SK-N-SH treated with all-trans-retinoic acid at 6 μM for 48 hours (cell line): ENCODE results near the gene PDGFRB.

Source experiments
- ATAC-seq: fragments of 200-7000 bp; cut with Tn5 transposase; 3 replicates; pipeline ENCODE4 v1.9.1; 2020; ENCODE audit warnings: mild to moderate bottlenecking, moderate library complexity
- BACH2 ChIP-seq: fragments of 250-450 bp; sonication (Bioruptor Pico); IDR thresholded peaks from 2 replicates; pipeline ENCODE4 v1.9.0; 2021; ENCODE audit warnings: mild to moderate bottlenecking, borderline replicate concordance
- CSDC2 ChIP-seq: fragments of 250-450 bp; sonication (Bioruptor Pico); IDR thresholded peaks from 2 replicates; pipeline ENCODE4 v1.5.0; 2020; ENCODE audit warnings: mild to moderate bottlenecking, moderate library complexity
- ESRRG ChIP-seq: fragments of 250-450 bp; sonication (Bioruptor Pico); IDR thresholded peaks from 2 replicates; pipeline ENCODE4 v1.6.1; 2021; ENCODE audit warnings: mild to moderate bottlenecking
- GLIS3 ChIP-seq: fragments of 250-450 bp; sonication (Bioruptor Pico); IDR thresholded peaks from 2 replicates; pipeline ENCODE4 v1.5.0; 2020; ENCODE audit warnings: mild to moderate bottlenecking, moderate library complexity
- ISL1 ChIP-seq: fragments of 250-450 bp; sonication (Bioruptor Pico); IDR thresholded peaks from 2 replicates; pipeline ENCODE4 v2.1.2; 2022; ENCODE audit warnings: mild to moderate bottlenecking, moderate library complexity
- OSR1 ChIP-seq: fragments of 250-450 bp; sonication (Bioruptor Pico); IDR thresholded peaks from 2 replicates; pipeline ENCODE4 v1.8.0; 2022; ENCODE audit warnings: moderate library complexity, mild to moderate bottlenecking, inconsistent platforms
- PATZ1 ChIP-seq: fragments of 250-450 bp; sonication (Bioruptor Pico); IDR thresholded peaks from 2 replicates; pipeline ENCODE4 v1.8.0; 2020; ENCODE audit warnings: mild to moderate bottlenecking, moderate library complexity, borderline replicate concordance
- PPARA ChIP-seq: fragments of 250-450 bp; sonication (Bioruptor Pico); IDR thresholded peaks from 2 replicates; pipeline ENCODE4 v1.5.0; 2020; ENCODE audit warnings: mild to moderate bottlenecking, borderline replicate concordance
- RARB ChIP-seq: fragments of 250-450 bp; sonication (Bioruptor Pico); IDR thresholded peaks from 2 replicates; pipeline ENCODE4 v1.8.0; 2021; ENCODE audit warnings: mild to moderate bottlenecking, moderate library complexity
- SNAI2 ChIP-seq: fragments of 250-450 bp; sonication (Bioruptor Pico); IDR thresholded peaks from 2 replicates; pipeline ENCODE4 v1.5.0; 2020; ENCODE audit warnings: mild to moderate bottlenecking, moderate library complexity
- TCF4 ChIP-seq: fragments of 250-450 bp; sonication (Bioruptor Pico); IDR thresholded peaks from 2 replicates; pipeline ENCODE4 v1.8.0; 2021; ENCODE audit warnings: mild to moderate bottlenecking, moderate library complexity, borderline replicate concordance
- TOX ChIP-seq: fragments of 250-450 bp; sonication (Bioruptor Pico); IDR thresholded peaks from 2 replicates; pipeline ENCODE4 v1.8.0; 2021; ENCODE audit warnings: mild to moderate bottlenecking, moderate library complexity, borderline replicate concordance
- TSHZ2 ChIP-seq: fragments of 250-450 bp; sonication (Bioruptor Pico); IDR thresholded peaks from 2 replicates; pipeline ENCODE4 v1.5.0; 2020; ENCODE audit warnings: mild to moderate bottlenecking, moderate library complexity
- ZC3H10 ChIP-seq: fragments of 250-450 bp; sonication (Bioruptor Pico); IDR thresholded peaks from 2 replicates; pipeline ENCODE4 v1.5.1; 2021; ENCODE audit warnings: mild to moderate bottlenecking, moderate library complexity
- ZFP3 ChIP-seq: fragments of 250-450 bp; sonication (Bioruptor Pico); IDR thresholded peaks from 2 replicates; pipeline ENCODE4 v1.5.0; 2020; ENCODE audit warnings: mild to moderate bottlenecking, moderate library complexity
- ZFP30 ChIP-seq: fragments of 450-650 bp; formaldehyde crosslinking; IDR thresholded peaks from 2 replicates; pipeline ENCODE4 v1.5.0; 2022; ENCODE audit warnings: mild to moderate bottlenecking, moderate library complexity
- ZNF565 ChIP-seq: fragments of 450-650 bp; formaldehyde crosslinking; conservative IDR thresholded peaks from 2 replicates; pipeline ENCODE4 v1.5.0; 2020; ENCODE audit warnings: low read depth, mild to moderate bottlenecking, moderate library complexity
- ZNF70 ChIP-seq: fragments of 450-650 bp; formaldehyde crosslinking; IDR thresholded peaks from 2 replicates; pipeline ENCODE4 v1.5.0; 2020; ENCODE audit warnings: mild to moderate bottlenecking, moderate library complexity
- ZNF8 ChIP-seq: fragments of 450-650 bp; formaldehyde crosslinking; IDR thresholded peaks from 2 replicates; pipeline ENCODE4 v1.5.0; 2020; ENCODE audit warnings: mild to moderate bottlenecking, moderate library complexity
- TF ChIP-seq, protein P1 (sequence below): fragments of 250-450 bp; sonication (Bioruptor Pico); IDR thresholded peaks from 2 replicates; pipeline ENCODE4 v1.5.1; 2020; ENCODE audit warnings: low read depth, mild to moderate bottlenecking, moderate library complexity
- TF ChIP-seq, protein P2 (sequence below): fragments of 250-450 bp; sonication (Bioruptor Pico); IDR thresholded peaks from 2 replicates; pipeline ENCODE4 v1.8.0; 2021; ENCODE audit warnings: low read depth, mild to moderate bottlenecking, moderate library complexity, borderline replicate concordance

The PDGFRB gene

DNA sequence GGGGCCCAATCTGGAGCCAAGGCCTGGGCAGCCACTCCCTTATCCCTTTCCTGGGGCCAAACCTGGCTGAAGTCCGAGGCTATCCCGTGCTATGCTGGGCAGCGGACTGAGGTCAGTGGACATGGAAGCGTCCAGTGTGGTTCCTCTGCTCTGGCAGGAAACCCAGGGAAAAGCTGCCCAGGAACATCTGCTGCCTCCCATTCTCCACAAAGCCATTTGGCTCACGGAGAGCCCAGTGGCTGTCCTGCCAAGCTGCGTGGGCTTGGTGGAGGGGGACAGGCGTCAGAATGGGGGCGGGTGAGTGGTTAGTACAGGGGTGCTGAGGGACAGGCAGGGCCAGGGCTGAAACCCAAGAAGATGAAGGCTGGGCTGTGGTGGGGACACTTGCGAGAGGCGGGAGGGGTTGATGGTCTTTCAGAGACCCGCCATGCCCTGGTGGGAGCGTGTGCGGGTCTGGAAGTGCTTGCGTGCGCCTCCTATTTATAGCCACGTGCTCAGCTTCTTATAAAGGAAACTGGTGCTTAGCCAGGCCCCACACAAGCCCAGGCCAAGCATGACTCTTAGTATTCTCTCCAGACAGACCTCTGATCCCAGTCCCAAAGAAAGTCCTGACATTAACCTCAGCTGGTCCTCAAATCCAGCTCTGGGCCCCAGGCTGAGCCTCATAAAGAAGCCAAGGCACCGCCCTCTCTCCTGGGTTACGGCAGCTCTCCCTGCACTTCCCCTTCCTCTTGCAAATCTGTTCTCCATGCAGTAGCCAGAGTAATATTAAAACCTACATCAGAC, 24.8 kb upstream of the PDGFRB start:
- TF ChIP-seq ZFP3 (CRISPR knock-in tag) (no peak), GLIS3 (CRISPR knock-in tag) (no peak), ZNF565 (CRISPR knock-in tag) (no peak), TSHZ2 (CRISPR knock-in tag) (no peak), SNAI2 (no peak), ZNF8 (no peak), ZNF70 (no peak), TOX (CRISPR knock-in tag) (no peak), OSR1 (CRISPR knock-in tag) (no peak), TCF4 (CRISPR knock-in tag) (no peak), CSDC2 (CRISPR knock-in tag) (no peak), BACH2 (CRISPR knock-in tag) (no peak), ISL1 (CRISPR knock-in tag) (no peak), ZC3H10 (CRISPR knock-in tag) (no peak), RARB (no peak), ESRRG (CRISPR knock-in tag) (no peak)
- TF ChIP-seq, protein P1, sequence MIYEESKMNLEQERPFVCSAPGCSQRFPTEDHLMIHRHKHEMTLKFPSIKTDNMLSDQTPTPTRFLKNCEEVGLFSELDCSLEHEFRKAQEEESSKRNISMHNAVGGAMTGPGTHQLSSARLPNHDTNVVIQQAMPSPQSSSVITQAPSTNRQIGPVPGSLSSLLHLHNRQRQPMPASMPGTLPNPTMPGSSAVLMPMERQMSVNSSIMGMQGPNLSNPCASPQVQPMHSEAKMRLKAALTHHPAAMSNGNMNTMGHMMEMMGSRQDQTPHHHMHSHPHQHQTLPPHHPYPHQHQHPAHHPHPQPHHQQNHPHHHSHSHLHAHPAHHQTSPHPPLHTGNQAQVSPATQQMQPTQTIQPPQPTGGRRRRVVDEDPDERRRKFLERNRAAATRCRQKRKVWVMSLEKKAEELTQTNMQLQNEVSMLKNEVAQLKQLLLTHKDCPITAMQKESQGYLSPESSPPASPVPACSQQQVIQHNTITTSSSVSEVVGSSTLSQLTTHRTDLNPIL (CRISPR knock-in tag), result no peak
- no peak for ATAC-seq

DNA sequence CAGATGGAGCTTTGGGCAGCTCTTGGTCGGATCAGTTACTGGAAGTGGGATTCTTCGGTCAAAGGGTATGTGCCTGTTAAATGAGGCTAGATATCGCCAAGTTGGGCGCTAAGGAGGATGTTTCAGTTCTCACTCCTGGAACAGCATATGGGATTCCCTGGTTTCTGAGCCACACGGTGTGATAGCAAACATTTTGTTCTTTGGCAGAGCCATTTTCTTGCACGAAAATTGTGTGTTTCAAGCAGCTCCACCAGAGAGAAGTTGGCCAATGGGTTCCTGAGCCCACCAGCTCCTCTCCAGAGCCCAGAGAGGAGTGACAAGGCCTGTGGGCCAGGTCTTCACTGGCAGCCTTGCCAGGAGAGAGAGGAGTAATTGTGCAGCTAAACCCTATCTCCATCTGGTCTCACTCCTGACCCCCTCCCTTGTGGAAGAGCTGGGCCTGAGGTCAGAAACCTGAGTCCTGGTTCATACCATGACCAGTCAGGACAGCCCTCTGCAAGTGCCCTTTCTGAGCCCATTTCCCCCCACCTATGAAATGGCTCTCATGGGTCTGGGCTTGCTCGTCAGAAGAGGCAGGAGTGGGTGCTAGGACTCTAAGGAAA, 23.5 kb upstream of the PDGFRB start:
- no peak for TF ChIP-seq CSDC2 (CRISPR knock-in tag)
- no peak for ATAC-seq

- TF ChIP-seq RARB (no peak), SNAI2 (no peak), PPARA (CRISPR knock-in tag) (no peak), BACH2 (CRISPR knock-in tag) (no peak), ISL1 (CRISPR knock-in tag) (no peak), PATZ1 (CRISPR knock-in tag) (no peak), TSHZ2 (CRISPR knock-in tag) (no peak), OSR1 (CRISPR knock-in tag) (no peak), ZNF70 (no peak), ZC3H10 (CRISPR knock-in tag) (no peak), ZFP30 (CRISPR knock-in tag) (no peak), ZFP3 (CRISPR knock-in tag) (no peak)
- TF ChIP-seq, protein P2, sequence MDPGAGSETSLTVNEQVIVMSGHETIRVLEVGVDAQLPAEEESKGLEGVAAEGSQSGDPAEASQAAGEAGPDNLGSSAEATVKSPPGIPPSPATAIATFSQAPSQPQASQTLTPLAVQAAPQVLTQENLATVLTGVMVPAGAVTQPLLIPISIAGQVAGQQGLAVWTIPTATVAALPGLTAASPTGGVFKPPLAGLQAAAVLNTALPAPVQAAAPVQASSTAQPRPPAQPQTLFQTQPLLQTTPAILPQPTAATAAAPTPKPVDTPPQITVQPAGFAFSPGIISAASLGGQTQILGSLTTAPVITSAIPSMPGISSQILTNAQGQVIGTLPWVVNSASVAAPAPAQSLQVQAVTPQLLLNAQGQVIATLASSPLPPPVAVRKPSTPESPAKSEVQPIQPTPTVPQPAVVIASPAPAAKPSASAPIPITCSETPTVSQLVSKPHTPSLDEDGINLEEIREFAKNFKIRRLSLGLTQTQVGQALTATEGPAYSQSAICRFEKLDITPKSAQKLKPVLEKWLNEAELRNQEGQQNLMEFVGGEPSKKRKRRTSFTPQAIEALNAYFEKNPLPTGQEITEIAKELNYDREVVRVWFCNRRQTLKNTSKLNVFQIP (CRISPR knock-in tag), result no peak
- TF ChIP-seq, protein P1 (CRISPR knock-in tag), result no peak
- no peak for ATAC-seq
Observed at GRCh38 chr5:150178262-150178661, 22.6 kb upstream of the PDGFRB start.
